NCI-H2227 (cell line): Measurements from ENCODE around the gene PANX3.

Source experiments
- DNase-seq: peaks from one replicate; lab custom pipeline; 2025; ENCODE audit not compliant: unreplicated experiment; lab: John Stamatoyannopoulos, UW

The PANX3 gene

GRCh38 chr11:124612567-124613246 lies 1.5 kb downstream of the PANX3 start:
- DNase-seq, result no peak

GRCh38 chr11:124618863-124619262 lies 7.6 kb downstream of the PANX3 start:
- DNase-seq, result no peak

- DNase-seq, result peak; percentile 91
Measured at GRCh38 chr11:124622531-124623451, 11.6 kb downstream of the PANX3 start, which contains the start of gene TBRG1. TSS of gene TBRG1 (plus strand) at chr11:124622864. CDS start at chr11:124623084, 220 bp downstream.

- no peak for DNase-seq
Measured at GRCh38 chr11:124623861-124624525, 12.8 kb downstream of the PANX3 start.

GRCh38 chr11:124625504-124626168 lies 14.4 kb downstream of the PANX3 start:
- DNase-seq, result no peak

- DNase-seq, result no peak
Measured at GRCh38 chr11:124627546-124627945, 16.3 kb downstream of the PANX3 start.

- no peak for DNase-seq
Measured at GRCh38 chr11:124629961-124630360, 18.7 kb downstream of the PANX3 start.

- no peak for DNase-seq
Measured at GRCh38 chr11:124633355-124633754, 22.1 kb downstream of the PANX3 start.

GRCh38 chr11:124635932-124636331 lies 24.7 kb downstream of the PANX3 start:
- DNase-seq, result no peak

- no peak for DNase-seq
Measured at GRCh38 chr11:124638500-124638899, 27.3 kb downstream of the PANX3 start.

GRCh38 chr11:124639186-124639585 lies 28.0 kb downstream of the PANX3 start:
- DNase-seq, result no peak

- DNase-seq, result no peak
Measured at GRCh38 chr11:124640666-124641065, 29.4 kb downstream of the PANX3 start.

GRCh38 chr11:124642628-124643027 lies 31.4 kb downstream of the PANX3 start:
- no peak for DNase-seq

GRCh38 chr11:124643042-124643604 lies 31.9 kb downstream of the PANX3 start:
- no peak for DNase-seq

- DNase-seq, result no peak
Measured at GRCh38 chr11:124643605-124644425, 32.6 kb downstream of the PANX3 start.

- peak; percentile 73 for DNase-seq
Measured at GRCh38 chr11:124644426-124645280, 33.4 kb downstream of the PANX3 start.

GRCh38 chr11:124646148-124646547 lies 34.9 kb downstream of the PANX3 start:
- no peak for DNase-seq

- no peak for DNase-seq
Measured at GRCh38 chr11:124648610-124649009, 37.4 kb downstream of the PANX3 start.
